Hepatic stellate cell (primary cell): ENCODE data around the gene ANGEL1.

Experiments
- DNase-seq: peaks from one replicate; pipeline ENCODE4 v3.0.0; 2011; ENCODE audit warnings: low spot score

ANGEL1 gene, protein sequence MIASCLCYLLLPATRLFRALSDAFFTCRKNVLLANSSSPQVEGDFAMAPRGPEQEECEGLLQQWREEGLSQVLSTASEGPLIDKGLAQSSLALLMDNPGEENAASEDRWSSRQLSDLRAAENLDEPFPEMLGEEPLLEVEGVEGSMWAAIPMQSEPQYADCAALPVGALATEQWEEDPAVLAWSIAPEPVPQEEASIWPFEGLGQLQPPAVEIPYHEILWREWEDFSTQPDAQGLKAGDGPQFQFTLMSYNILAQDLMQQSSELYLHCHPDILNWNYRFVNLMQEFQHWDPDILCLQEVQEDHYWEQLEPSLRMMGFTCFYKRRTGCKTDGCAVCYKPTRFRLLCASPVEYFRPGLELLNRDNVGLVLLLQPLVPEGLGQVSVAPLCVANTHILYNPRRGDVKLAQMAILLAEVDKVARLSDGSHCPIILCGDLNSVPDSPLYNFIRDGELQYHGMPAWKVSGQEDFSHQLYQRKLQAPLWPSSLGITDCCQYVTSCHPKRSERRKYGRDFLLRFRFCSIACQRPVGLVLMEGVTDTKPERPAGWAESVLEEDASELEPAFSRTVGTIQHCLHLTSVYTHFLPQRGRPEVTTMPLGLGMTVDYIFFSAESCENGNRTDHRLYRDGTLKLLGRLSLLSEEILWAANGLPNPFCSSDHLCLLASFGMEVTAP

GRCh38 chr14:76812422-76813383 lies at the start of gene ANGEL1:
Gene ANGEL1 (minus strand): TSS chr14:76812882. CDS start chr14:76812827, 55 bp downstream.
- DNase-seq, result peak; percentile 88

DNA sequence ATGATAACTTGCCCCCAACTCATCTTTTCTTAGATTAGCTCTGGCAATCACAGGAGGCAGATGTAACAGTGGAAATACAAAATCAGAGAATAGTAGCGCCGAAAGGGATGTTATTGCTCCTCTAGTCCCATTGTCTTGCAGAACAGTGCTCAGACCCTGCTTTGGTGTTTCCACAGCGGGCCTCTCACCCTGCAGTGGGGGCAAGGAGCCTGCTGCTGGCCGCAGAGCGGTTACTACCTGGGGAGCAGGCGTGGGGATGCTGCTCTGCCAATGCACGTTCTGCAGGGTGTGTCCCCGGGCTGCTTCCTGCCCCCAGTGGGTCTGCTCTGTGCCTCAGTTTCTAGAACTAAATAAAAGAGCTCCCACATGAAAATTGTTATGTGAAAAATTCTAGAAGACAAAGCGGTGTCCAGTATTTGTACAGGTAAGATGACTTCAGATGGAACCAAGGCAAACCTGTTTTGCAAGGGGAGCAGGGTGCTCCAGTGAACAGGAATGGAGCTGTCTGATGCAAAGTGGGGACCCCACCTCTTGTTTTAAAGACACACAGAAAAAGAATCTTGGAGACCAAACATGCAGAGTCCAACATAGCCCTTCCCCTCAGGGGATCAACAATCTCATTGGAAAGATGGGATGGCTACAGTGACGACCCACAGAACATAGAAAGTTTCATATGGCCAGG lies 49.0 kb upstream of the ANGEL1 start:
- no peak for DNase-seq

- DNase-seq, result no peak
These were observed 44.1 kb upstream of the ANGEL1 start for GRCh38 chr14:76856769-76857168.

GRCh38 chr14:76855066-76855465 lies 42.4 kb upstream of the ANGEL1 start:
- DNase-seq, result no peak

- DNase-seq, result no peak
These were observed 36.2 kb upstream of the ANGEL1 start for GRCh38 chr14:76848879-76849278.

DNA sequence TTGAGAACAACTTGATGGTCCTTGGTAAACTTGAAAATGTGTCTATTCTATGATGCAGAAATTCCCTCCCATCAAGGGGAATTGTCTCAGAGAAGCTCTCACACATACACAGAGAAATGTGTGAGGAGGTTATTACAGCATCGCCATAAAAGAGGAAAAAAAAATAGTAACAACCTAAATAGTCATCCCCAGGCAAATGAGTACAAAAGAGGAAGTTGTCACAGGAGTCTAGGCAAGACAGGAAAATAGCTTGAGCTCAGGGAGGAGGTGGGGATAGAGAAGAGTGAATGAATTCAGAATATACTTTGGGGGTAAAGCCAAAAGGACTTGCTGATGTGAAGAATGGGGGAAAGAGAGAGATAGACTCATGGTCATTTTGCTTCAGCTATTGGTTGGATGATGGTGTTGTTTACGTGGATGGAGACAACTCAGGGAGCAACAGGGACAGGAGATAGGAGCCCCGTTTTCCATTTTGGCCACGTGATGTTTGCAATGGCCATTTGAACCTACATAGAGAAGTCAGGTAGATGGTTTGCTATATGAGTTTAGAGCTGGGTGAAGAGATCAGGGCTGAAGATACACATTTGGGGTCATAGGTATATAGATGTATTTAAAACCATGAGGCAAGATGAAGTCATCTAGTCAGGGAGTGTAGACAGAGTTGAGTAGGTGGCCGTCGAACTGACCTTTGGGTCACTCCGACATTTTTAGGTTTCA lies 33.8 kb upstream of the ANGEL1 start:
- no peak for DNase-seq

GRCh38 chr14:76844223-76844622 lies 31.5 kb upstream of the ANGEL1 start:
- peak; percentile 37 for DNase-seq

GRCh38 chr14:76842414-76842813 lies 29.7 kb upstream of the ANGEL1 start:
- DNase-seq, result no peak

DNA sequence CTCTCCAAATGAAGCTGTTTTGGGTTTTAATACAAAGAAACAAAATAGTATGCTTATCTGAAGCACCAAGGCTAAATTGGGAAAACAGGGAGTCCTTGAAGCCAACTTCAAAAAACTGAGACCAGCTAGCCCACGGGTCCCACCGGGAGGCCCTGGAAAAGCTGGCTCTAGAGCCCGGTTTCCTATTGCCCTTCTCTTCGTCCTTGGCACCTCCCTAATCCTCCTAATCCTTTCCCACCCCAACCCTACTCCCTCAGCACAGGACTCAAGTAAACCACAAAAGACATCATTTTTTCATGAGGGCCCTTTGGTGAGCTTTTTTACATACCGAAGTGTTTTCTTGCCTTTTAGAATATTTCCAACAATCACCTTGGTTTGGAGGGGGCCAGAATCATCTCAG lies 24.8 kb upstream of the ANGEL1 start:
- no peak for DNase-seq

DNA sequence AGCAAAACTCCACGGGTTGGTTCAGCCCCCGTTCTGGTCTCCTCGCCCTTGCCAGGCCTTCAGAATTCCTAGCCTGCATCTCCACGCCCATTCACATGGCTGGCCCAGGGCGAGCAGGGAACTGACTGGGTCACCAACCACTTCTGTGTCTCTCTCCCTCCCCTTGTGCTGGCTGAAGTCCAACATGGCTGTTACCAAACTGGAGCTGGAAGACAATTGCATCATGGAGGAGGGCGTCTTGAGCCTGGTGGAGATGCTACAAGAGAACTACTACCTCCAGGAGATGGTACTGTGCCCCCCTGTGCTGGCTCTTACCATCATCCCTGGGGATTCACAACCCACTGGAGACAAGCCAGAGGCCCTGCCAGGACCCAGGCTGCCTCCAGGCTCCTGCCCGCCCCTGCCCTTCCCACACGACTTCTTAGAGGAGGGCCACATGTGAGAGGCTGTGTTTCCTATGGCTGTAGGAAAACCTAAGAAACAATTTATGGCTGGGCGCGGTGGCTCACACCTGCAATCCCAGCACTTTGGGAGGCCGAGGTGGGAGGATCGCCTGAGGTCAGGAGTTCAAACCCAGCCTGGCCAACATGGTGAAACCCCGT lies 23.4 kb upstream of the ANGEL1 start:
- no peak for DNase-seq

- no peak for DNase-seq
These were observed 21.6 kb upstream of the ANGEL1 start for GRCh38 chr14:76834241-76834661.

- DNase-seq, result no peak
These were observed 20.3 kb upstream of the ANGEL1 start for GRCh38 chr14:76833011-76833410.

GRCh38 chr14:76832503-76832988 lies 19.9 kb upstream of the ANGEL1 start:
- DNase-seq, result no peak

DNA sequence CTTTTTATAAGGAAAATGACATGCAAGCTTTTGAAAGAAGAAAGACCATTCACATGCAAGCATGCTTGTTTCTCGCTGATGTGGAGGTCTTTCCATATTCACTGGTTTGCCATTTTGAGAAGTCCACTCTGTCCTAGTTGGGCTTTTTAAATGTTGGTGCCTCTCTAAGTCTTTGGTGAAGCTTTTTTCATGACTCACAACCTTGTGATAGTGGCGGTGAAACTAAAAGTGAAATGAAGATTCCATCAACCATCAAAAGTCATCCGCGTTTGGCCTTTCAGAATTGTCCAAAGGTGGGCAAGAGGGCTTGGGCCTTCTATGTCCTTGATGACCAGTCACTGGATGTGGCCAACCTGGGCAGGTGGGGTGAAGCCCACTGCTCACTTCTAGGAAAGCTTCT lies 17.9 kb upstream of the ANGEL1 start:
- DNase-seq, result no peak

DNA sequence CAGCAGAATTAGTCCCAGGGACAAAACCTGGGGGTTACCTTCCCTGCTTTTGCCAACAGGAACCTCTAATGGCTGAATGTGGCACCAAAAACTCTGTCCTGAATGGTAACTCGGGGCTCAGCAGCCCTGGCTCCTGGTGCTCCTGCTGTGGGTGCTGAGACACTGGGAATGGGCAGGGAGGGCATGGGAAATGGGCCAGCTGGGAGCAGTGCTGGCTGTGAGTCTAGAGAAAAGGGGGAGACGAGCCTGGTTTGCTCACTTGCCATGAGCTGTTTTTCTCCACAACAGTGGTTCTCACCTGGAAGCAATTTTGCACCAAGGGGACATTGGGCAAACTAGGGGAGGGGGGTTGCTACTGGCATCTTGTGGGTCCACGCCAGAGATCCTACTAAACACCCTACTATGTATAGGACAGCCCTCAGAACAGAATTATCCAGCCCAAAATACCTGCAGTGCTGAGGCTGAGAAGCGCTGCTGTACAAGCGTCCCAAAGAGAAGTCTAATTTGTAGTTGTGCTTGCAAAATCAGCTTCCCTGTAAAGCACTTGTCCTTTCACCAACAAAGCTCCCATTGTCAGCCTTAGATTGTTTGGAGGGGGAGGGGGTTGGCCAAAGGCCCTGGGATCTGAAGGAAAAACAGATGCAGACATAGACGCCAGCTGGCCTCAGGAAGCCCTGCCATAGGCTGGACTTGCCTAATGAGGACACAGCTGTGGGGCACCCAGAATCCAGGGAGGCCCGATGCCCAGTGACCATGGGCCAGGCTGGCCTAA lies 17.2 kb upstream of the ANGEL1 start:
- no peak for DNase-seq

GRCh38 chr14:76829013-76829365 lies 16.3 kb upstream of the ANGEL1 start:
- DNase-seq, result no peak

GRCh38 chr14:76828339-76829012 lies 15.8 kb upstream of the ANGEL1 start:
- peak; percentile 40 for DNase-seq

DNA sequence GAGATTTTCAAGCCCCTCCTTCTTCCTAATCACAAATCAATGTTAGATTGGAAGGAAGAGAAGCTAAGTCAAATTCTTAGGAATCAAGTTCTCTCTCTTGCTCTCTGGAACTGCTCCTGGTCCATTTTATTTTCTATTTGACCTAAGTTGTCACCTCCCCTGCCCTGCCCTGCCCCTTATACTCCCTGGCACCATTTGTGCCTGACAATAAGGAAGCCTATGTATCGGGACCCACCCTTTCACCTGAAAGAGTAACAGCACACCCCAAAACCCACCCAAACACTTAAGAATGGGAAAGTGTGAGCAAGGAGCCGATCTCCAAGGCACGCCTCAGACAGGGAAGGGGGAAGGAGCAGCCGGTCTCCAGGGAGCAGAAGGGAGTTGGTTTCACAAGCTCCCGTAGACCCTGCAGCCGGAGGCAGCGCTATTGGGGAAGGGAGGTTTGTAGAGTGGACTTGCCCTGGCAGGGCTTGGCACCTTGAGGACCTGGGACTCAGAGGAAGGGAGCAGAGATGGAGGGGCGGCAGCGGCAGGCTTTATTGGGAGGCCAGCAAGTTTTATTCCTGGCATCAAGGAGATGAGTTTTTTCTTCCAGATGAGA lies 15.1 kb upstream of the ANGEL1 start:
- peak; percentile 47 for DNase-seq

- no peak for DNase-seq
These were observed 13.4 kb upstream of the ANGEL1 start, which contains the start of gene LRRC74A for GRCh38 chr14:76826122-76826521. Gene LRRC74A (plus strand): TSS chr14:76826408. CDS start chr14:76826698, 290 bp downstream.
